Measurements from ENCODE around the gene RHBDD1. TPM values are rescaled to one million over a fixed set of nuclear protein-coding genes. Genes with fewer than 3 reads are reported as not detected.
A peak's percentile ranks its signal among the peaks of the same experiment; 100 is the strongest.

RHBDD1 gene
- total RNA-seq, 1 donor from 2014 or later = 3.7 TPM

DNA sequence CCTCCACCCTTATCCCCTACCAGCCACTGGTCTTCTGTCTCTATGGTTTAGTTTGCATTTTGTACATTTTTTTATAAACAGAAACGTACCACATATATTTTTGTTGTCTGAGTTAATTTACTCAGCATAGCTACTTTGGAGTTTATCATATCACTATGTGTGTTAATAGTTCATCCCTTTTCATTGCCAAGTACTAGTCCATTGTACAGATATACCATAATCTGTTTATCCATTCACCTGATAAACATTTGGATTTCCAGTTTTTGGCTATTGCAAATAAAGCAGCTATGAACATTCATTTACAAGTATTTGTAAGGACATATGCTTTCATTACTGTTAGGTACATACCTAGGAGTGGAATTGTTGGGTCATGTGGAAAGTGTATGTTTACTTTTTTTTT is 123.6 kb downstream of the RHBDD1 start:
- H3K9me3 ChIP-seq = no peaks in the 10 kb centered on the region
- no peaks in the 10 kb centered on the region for H3K27me3 ChIP-seq
- H3K4me1 ChIP-seq = peaks cover 0 to 10% of the 10 kb centered on the region in 2 donors
- TF ChIP-seq, protein P1, sequence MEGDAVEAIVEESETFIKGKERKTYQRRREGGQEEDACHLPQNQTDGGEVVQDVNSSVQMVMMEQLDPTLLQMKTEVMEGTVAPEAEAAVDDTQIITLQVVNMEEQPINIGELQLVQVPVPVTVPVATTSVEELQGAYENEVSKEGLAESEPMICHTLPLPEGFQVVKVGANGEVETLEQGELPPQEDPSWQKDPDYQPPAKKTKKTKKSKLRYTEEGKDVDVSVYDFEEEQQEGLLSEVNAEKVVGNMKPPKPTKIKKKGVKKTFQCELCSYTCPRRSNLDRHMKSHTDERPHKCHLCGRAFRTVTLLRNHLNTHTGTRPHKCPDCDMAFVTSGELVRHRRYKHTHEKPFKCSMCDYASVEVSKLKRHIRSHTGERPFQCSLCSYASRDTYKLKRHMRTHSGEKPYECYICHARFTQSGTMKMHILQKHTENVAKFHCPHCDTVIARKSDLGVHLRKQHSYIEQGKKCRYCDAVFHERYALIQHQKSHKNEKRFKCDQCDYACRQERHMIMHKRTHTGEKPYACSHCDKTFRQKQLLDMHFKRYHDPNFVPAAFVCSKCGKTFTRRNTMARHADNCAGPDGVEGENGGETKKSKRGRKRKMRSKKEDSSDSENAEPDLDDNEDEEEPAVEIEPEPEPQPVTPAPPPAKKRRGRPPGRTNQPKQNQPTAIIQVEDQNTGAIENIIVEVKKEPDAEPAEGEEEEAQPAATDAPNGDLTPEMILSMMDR (IDR thresholded peaks at IDR 0.05) = no peak
- no peak overlapping the region for H3K4me3 ChIP-seq
- intact Hi-C loops (cut with DNase I) = no loop called here
- no peak for DNase-seq (ENCODE audit: low spot score in 2 of 2)
- no peak overlapping the region for H3K27ac ChIP-seq
- H3K36me3 ChIP-seq = no peaks in the 10 kb centered on the region

DNA sequence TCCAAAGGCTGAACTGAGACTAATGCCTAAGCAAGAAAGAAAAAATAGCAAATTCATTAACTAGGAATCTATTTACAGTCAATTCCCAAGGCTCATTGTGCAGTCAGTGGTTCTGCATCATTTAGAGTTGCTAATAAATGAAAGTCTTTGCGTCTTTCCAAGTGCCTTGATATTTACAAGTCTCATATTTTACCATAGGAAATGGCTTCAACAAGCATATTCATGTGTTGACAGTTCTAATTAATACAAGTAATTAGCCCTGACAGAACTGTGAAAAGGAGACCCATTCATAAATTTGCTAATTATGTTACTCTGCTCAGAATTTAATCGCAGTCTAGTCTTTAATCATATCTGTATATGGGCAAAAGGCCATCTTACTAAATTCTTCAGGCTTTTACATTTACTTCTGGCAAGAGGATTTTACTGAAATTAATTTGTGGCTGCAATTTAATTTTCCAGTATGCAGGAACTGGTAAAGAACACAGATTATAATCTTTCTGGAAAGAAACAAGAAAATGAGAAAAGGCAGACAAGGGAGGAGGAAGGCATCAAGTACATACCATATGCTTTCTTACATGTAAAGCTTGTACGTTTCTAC is 126.4 kb downstream of the RHBDD1 start:
- no peak overlapping the region for H3K27ac ChIP-seq
- TF ChIP-seq, protein P1 (IDR thresholded peaks at IDR 0.05) = no peak
- DNase-seq (ENCODE audit: low spot score in 2 of 2) = no peak

DNA sequence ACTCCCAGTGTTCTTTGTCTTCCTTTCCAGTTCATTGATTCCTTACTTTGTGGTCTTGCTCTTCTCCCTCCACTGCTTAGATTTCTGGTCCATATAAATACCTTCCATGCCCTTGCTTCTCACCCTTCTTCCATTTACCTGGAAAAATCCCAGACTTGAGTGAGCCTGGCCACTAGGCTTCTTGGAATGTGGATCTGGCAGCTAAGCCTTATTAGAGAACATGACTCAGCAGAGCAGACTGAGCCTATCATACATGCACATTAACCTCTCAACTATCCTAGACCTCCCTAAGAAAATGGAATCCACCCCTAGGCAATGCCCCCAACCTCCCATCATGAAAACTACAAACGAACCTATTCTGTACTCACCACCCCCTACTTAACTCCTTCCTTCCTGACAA is 127.7 kb downstream of the RHBDD1 start:
- no peaks in the 10 kb centered on the region for H3K36me3 ChIP-seq
- H3K27me3 ChIP-seq = no peaks in the 10 kb centered on the region
- no peak overlapping the region for H3K4me3 ChIP-seq
- DNase-seq (ENCODE audit: low spot score in 2 of 2) = no peak
- H3K27ac ChIP-seq = no peak overlapping the region
- peaks cover 0 to 9% of the 10 kb centered on the region in 2 donors for H3K4me1 ChIP-seq
- TF ChIP-seq, protein P1 (IDR thresholded peaks at IDR 0.05) = no peak
- no peaks in the 10 kb centered on the region for H3K9me3 ChIP-seq
- intact Hi-C loops (cut with DNase I) = no loop called here

More for the DNA sequence above, 126.4 kb downstream of the RHBDD1 start:
- no peaks in the 10 kb centered on the region for H3K9me3 ChIP-seq
- peaks cover 0 to 4% of the 10 kb centered on the region in 2 donors for H3K4me1 ChIP-seq
- H3K27me3 ChIP-seq = no peaks in the 10 kb centered on the region
- H3K36me3 ChIP-seq = no peaks in the 10 kb centered on the region
- no peak overlapping the region for H3K4me3 ChIP-seq
- intact Hi-C loops (cut with DNase I) = no loop called here

DNA sequence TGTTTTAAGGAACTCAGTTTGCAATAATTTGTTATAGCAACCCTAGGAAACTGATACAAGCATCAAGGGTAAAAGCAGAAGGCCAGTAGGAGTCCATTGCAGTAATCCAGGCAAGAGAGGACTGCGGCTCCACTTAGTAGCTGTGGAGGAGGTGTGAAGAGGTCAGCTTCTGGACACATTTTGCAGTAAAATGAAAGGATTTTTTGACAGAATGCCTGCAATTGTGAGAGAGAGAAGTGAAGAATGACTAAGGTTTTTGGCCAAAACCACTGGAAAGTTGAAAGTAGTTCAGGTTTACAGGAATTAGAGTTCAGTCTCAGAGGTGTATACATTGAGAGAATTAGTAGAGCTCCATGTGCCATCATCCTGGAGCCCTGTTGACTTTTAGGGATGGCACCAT is 129.5 kb downstream of the RHBDD1 start:
- H3K4me1 ChIP-seq = peaks cover 3 to 15% of the 10 kb centered on the region in 2 donors
- no peak for DNase-seq (ENCODE audit: low spot score in 2 of 2)
- no peaks in the 10 kb centered on the region for H3K9me3 ChIP-seq
- H3K27ac ChIP-seq = no peak overlapping the region
- TF ChIP-seq, protein P1 (IDR thresholded peaks at IDR 0.05) = no peak
- no peaks in the 10 kb centered on the region for H3K36me3 ChIP-seq
- intact Hi-C loops (cut with DNase I) = no loop called here
- H3K27me3 ChIP-seq = no peaks in the 10 kb centered on the region
- H3K4me3 ChIP-seq = no peak overlapping the region

DNA sequence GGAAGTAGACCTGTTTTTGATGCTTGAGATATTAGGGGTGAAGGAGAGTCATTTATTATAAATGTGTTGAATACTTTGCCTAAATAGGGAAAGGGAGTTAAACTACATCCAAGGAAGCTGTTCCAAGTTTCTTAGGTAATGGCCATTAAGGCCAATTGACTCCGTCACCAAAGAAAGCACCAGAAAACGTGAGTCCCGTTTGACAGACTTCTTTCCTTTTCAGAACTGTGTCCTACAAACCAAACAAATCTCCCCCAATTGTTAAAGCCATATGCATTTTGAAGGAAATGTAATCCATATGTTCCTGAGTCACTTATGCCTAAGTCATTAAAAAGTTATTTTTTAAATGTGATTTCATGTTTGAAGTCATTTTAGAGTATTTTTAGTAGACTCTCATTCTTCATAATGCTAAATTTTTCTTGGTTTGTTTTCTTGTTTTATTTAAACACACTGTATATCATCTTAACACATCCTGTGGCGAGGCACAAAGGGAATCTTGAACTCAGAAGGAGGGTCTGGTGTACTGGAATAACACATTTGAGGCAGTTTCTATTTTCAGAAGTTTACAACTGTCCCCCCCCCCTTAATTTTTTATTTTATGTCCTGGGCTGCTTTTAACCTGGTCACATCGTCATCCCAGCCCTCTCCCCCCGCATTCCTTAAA is 133.7 kb downstream of the RHBDD1 start:
- H3K9me3 ChIP-seq = no peaks in the 10 kb centered on the region
- TF ChIP-seq, protein P1 (IDR thresholded peaks at IDR 0.05) = no peak
- no peaks in the 10 kb centered on the region for H3K36me3 ChIP-seq
- intact Hi-C loops (cut with DNase I) = loop anchor here (5.0 to 10.0 kb wide), 2 partner anchors 132 to 305 kb away; partner anchors contain the start of gene RHBDD1
- H3K27ac ChIP-seq = peak overlapping the region; percentile 72 to 80
- H3K4me1 ChIP-seq = peaks cover 3 to 15% of the 10 kb centered on the region in 2 donors
- no peaks in the 10 kb centered on the region for H3K27me3 ChIP-seq
- DNase-seq (ENCODE audit: low spot score in 2 of 2) = no peak
- H3K4me3 ChIP-seq = peak overlapping the region; percentile 23 to 47

All from ascending aorta (tissue), 2 donors.